NK-92 (cell line): ENCODE results near the gene GJD3.

Experiments used
- DNase-seq: peaks from one replicate; lab custom pipeline; 2025; ENCODE audit not compliant: unreplicated experiment; lab: John Stamatoyannopoulos, UW

GJD3 gene

DNA sequence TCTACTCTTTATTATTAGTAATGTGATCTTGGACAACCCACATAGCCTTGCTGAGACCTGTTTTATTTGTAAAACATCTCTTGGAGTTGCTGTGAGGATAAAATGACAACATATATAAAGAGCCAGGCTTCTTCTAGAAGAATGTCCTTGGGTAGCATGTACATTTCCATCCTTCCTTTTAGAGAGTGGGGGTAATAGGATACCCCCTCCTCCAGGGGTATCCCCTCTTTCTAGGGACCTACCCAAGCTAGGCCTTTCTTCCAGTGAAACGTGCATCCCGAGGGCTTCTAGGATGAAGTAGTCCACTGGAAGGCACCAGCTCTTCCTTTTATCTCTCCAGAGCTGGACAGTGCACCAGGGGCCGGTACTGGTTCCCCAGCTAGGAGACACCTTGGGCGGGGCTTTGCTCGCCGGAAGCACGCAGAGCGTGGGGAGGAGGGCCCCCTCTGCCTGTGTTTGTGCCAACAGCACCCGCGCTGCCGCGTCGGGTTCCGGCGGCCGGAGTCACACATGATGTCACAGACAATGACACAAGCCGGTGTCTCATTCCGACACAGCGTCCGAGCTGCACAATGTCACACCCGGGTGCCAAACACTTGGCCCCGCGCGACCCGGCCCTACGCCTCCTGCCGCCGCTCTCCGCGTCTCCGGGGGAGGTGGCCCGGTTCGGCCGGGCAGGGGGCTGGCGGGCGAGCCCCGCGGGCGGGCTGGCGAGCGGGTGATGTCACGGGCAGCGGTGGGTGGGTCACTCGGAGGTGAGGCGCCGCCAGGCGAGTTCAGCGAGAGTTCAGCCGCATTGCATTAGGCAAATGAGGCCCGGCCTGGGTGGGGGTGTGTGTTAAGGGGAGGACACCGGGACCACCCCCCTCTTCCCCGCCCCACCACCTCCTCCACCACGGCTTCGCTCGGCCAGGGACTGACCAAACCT, 23.4 kb downstream of the GJD3 start:
- DNase-seq, result no peak

DNA sequence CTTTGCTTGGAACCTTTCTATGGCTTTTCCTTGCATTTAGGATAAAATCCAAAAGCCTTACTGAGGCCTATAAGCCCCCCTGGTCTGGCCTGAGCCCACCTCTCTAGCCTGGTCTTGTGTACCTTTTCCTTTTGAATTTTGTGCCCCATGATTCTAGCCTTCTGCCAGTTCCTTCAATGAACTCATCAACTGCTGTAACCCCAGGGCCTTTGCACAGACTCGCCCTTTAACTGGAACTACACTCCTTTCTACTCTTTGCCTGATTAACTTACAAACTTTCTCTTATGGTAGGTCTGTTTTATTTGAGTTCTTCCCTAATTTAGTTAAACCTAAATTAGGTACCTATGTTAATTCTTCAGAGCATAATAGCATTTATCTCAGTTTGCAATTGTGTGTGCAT, 24.2 kb downstream of the GJD3 start:
- DNase-seq, result no peak

DNA sequence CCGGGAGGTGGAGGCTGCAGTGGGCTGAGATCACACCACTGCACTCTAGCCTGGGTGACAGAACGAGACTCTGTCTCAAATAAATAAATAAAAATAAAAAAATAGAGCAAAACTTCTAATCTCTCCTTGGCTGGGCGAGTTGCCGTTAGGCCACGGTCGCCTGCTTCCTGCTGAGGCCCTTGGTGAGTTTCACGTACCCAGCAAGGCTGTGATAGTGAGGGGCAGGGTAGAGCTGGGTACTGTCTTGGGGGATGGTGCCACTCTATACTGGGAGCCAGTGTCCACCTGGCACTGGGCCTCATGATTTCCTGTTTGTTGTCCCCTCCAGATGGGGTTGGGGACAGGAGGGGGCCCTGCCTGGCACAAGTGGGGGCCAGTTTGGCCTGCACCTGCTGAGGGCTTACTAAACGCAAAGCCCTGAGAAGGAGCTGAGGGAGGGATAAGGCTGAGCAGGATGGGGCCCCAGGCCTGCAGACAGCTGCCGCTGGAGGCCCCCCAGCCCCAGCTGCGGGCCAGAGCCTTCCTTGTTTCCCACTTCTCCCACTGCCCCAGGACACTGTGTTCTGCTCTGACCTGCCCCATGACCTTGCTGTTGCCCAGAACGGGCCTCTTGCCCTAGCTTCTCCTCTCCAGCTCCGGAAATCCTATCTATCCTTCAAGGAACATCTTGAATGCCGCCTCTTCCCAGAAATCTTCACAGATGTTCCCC, 25.4 kb downstream of the GJD3 start:
- DNase-seq, result no peak

DNA sequence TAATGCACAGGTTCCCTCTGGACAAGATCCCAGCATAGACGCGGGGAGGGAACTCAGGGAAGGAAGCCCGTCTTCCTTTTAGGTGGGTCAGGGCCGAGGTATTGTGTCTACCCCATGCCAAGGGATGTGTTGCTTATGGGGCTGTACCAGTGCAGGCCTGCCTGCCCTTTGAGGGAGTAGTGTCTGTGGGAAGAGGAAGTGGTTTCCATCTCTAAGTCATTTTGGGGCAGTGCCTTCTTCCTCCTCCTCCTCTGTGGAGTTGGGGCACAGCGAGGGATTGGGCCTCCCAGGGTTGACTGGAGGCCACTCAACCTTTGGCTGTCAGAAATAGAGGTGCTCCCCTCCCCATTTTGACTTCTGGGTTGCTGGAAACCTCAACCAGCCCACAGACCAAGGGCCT, 26.5 kb downstream of the GJD3 start:
- no peak for DNase-seq

DNA sequence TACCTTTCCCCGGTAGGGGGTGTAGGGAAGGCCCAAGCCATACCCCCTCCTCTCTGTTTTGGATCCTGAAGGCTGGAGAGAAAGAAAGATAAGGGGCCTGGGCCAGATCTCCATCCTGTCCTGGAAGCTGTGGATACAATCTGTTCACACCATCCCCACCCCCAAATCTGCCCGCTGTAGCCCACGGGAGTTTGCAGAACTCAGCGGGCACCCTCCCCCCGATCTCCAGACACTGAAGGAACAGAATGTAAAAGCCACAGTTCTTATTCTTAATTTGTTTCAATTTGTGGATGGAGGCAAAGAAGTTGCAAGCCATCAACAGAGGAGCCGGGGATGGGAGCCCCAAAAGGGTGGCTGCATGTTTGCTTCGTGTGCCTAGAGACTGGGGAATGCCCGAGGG, 27.2 kb downstream of the GJD3 start:
- no peak for DNase-seq

DNA sequence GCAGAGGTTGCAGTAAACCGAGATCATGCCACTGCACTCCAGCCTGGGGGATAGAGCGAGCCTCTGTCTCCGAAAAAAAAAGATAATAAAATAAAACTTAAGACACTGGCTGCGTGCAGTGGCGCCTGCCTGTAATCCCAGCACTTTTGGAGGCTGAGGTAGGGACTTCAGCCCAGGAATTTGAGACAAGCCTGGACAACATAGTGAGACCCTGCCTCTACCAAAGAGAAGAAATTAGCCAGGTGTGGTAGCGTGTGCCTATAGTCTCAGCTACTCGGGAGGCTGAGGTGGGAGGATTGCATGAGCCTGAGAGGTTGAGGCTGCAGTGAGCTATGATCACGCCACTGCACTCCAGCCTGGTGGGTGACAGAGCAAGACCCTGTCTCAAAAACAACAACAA, 28.9 kb downstream of the GJD3 start:
- DNase-seq, result no peak

DNA sequence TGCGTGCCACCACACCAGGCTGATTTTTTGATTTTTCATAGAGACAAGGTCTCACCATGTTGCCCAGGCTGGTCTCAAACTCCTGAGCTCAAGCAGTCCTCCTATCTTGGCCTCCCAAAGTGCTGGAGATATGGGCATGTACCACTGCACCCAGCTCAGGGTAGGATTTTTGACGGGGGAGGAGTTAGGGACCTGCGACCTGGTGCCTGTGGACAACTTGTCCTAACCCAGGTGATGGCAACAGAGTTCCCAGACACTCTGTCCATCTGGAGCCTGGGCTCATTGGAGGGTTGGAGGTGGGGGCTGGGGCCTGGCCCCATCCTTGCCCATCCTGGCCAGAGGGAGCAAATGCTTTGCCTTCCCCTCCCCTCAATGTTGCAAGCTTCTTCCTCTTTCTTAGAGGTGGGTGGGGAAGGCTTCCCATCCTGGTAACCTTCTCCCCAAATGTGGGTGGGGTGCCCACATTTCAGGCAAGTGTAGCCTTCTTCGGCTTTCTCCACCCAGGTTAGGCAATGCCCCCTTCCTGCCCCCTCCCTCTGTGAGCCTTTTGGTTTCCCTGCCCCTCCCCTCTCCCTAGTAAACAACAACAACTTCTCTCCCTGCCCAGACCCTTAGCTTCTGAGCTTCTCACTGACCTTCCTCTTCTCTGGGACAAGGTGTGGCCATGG, 30.6 kb downstream of the GJD3 start:
- no peak for DNase-seq

DNA sequence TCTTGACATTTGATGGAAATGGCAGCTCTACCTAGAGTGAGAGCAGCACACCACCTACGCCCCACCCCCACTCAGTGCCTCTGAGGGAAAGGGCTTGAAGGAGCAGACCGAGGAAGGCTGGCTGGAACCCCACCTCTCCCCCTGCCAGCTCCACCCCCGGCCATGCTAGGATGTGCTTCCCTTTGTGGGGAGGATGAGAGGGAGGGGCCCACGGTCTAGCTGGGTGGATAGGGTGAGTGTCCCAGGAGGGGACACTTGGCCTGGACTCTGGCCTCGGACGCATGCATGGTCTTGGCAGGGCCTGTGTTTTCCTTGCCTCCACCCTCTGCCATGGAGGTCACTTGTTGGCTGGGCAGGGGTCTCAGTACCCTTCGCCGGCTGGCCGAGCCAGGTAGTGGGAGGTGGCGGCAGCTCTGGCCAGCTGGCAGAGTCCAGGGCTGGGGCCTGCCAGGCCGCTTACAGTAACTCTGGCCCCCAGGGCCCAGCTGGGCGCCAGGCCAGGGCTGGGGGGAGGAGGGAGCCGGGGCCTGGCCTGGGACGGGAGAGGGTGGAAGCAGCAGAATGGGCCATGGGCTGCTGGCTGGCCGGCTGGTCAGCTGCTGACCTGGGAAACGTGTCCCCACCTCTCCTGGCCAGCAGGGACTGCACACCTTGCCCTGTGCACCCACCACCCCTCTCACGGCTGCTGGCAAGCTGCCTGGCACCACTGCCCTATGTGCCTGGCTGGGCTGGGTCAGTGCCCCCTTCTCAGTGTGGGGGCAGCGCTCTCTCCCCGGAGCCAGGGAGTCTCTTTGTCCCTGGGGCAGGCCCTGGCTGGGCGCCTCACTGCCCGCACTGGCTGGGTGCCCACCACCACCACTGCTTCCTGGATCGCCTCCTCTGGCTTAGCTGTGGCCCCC, 32.5 kb downstream of the GJD3 start:
- no peak for DNase-seq

DNA sequence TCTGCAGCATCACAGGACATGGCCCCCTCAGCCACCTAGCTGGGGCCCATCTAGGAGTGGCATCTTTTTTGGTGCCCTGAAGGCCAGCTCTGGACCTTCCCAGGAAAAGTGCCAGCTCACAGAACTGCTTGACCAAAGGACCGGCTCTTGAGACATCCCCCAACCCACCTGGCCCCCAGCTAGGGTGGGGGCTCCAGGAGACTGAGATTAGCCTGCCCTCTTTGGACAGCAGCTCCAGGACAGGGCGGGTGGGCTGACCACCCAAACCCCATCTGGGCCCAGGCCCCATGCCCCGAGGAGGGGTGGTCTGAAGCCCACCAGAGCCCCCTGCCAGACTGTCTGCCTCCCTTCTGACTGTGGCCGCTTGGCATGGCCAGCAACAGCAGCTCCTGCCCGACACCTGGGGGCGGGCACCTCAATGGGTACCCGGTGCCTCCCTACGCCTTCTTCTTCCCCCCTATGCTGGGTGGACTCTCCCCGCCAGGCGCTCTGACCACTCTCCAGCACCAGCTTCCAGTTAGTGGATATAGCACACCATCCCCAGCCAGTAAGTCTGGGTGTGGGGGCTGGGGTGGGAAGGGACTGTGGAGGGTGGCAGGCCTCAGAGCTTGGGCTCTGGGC, 33.6 kb downstream of the GJD3 start:
- DNase-seq, result no peak

DNA sequence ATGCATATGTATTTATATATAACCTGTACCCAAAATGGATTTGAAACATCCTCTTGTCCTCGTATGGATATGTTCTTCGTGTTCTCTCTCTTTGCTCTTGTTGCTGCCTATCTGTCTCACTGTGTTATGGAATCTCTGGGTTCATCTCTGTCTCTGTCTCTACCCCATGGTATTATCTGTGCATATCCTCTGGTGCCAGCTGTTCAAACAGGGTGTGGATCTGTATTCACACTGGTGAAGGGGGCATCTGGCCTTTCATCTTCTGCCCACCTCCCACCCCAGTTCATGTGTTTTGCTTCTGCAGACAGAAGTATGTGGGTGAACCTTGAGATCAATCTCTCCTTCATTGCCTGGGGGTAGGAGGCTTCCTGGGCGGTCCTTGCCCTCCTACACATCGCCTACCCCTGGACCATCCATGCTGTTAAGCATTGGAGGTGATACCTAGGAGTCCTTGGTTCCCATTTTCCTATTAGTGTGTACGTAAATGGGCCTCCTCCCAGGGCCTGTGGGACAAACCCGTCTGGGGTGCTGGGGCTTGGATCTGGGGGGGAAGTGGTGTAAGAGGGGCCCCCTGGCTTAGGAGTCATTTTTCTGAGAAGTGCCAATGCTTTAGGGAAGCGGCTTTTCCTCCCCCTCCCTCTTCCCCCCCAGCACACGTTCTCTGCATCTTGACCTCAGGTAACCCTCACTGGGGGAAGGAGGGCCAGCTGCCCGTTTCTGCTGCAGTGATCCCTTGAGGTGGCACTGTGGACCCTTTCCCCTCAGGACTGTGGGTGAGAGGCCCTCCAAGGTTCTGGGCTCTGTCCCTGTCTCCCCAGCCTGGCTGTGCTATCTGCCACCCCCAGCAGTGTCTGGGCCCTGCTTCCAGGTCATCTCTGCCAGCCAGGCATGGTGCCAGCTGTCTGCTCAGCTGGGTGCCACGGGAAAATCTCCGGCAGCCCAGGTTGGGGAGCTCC, 34.4 kb downstream of the GJD3 start:
- no peak for DNase-seq

DNA sequence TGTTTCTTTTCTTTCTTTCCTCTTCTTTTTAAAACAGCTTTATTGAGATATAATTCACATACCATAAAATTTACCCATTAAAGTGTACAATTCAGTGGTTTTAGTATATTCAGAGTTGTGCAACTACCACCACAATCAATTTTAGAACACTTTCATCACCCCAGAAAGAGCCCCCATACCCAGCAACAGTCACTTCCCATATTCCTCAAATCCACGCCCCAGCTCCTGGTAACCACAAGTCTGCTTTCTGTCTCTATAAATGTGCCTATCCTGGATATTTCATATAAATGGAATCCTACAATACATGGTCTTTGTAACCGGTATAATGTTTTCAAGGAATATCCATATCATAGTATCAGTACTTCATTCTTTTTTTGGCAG, 36.2 kb downstream of the GJD3 start:
- no peak for DNase-seq

DNA sequence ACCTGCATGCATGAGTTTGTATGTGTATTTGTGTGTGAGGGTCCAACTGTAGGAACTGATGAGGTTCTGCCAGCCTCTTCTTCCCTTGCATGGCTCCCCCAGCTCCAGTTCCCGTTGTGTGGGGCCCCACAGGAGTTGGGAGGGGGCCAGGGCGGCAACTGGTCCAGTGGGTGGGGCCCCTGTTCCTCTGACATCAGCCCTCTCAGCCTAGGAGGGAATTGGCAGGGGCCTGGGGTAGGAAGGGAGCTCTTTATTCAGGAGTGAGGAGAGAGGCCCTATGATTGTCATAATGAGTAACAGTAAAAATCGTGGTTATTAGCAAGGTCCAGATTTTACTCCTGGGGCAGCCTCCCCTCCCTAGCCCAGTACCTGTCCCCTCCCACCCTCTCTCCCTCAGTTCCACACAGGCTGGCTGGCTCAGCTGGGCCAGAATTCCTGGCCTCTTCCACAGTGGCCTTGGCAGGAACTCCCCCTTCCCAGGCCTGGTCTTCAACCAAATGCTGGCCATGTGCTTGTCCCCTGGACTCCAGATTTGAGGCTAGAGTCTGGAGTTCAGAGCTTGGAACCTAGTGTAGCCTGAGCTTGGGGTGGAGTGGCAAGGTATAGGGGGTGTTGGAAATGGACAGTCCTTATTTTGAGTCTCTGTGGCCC, 36.7 kb downstream of the GJD3 start:
- DNase-seq, result no peak

DNA sequence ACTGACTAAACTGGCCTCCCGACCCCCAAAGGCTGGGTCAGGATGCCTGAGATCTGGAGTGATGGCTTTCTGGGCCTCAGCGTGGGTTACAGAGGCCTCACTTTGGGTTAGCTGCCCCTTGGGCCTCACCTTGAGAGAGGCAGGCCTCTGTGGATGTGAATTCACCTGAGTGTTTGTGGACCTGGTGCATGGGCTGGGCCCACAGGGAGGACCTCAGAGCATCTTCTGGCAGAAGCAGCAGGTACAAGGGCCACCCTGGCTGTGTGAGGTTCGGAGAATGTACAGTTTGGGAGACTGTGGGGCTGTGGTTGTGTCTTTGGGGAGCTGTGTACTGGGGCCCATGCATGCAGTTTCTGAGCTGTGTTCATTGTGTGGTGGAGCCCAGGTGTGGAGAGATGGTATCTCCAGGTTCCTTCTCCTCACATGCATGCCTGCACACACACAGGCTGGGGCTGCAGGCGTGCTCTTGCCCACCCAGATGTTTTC, 37.2 kb downstream of the GJD3 start:
- DNase-seq, result no peak

DNA sequence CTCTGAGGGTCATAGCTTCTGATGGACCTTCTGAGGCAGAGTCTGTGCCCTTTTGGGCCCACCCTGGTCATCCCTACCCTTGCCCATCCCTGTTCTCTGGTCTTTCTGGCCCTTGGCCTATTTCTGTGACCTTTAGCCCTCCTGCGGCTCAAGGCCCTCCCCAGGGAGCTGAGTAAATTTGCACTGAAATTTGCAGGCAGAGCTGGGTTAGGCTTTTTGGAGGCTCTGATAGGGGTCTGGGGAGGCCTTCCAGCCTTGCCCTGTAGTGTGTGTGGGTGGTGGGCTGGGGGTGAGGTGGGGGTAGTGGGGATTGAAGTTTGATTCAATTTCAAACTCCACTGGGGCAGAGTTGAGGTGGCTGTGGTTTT, 37.7 kb downstream of the GJD3 start:
- DNase-seq, result no peak

DNA sequence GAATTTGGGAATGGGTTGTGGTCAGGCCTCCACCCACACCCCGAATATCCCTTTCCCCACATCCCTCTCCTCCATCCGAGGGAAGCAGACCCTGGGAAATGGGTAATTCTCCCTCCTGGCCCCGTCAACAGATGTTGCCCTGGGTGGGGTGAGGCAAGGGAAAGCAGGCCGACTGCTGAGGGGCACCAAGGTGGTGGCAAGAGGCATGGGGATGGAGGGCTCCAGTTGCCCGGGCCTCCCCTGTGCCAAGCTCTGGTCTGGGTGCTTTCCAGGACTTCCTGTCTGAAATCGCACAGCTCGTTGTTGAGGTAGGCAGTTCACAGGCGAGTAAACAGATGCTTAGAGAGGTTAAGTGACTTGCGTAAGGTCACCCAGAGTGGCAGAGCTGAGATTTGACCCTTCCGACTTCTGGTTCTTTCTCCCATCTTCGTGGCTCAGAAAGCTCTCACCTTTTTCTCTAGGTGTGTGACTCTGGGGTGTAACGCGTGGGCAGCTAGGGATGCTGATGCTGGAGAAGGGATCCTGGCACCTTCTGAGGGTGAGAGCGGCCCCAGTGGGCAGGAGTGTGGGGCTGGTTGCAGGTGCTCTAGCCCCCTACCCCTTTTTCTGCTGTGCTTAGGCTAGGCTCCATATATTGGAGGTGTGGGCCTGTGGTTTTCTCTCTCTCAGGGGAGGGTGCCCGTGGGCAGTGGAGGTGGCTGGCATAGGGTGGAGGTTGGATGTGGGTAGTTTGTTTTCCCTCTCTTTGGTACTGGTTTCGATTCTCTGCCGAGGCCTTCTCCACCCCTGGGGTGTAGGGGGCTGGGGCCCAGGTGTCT, 38.3 kb downstream of the GJD3 start:
- DNase-seq, result no peak

DNA sequence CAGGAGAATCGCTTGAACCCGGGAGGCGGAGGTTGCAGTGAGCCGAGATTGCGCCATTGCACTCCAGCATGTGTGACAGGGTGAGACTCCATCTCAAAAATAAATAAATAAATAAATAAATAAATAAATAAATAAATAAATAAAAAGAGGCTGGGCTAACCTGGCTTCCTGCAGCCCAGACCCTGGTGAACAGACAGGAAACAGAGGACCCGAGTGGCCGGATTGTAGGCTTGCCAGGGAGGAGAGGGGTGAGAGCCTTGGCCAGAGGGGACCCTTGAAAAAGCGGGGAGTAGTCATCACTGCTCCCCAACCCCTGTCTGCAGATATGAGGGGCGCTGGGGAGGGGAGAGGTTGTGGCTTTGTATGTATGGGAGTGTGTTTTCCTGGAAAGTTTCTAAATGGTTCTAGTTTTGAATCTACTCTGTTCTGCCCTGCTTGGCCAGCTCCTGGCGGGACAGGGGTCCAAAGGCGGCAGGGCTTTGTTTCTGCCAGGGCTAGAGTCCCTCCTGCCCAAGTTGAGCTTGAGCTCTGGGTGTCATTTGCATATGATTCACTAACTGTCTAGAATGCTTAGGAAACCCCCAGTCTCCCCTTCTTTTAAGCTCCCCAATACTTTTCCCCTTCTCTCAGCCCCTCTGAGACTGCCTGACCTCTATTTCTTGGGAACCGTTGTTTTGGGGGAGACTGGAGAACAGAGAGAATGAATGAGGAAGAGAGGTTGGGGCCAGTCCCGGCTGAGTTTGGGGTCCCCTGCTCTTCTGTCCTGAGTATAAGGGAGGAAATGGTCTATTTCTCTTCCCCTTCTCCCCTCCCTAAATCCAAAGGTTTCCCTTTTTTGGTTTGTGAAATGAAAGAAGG, 39.2 kb downstream of the GJD3 start:
- DNase-seq, result no peak
